PC-9 (cell line): ENCODE measurements around the gene MC2R.

ENCODE experiments used
- CTCF ChIP-seq: fragments of 200-600 bp; sonication (generic); conservative IDR thresholded peaks from 2 replicates; pipeline ENCODE4 v1.6.1; 2017; ENCODE audit warnings: mixed run types, antibody characterized with exemption, mild to moderate bottlenecking, moderate library complexity
- EZH2 ChIP-seq: fragments of 200-600 bp; sonication (generic); IDR thresholded peaks from 2 replicates; pipeline ENCODE4 v1.8.0; 2017; ENCODE audit warnings: antibody characterized with exemption, low read depth

- TF ChIP-seq CTCF (no peak), EZH2 (no peak)
These were observed 42.4 kb downstream of the MC2R start for GRCh38 chr18:13872932-13873331.
